Myocyte (in vitro differentiated cells): ENCODE data around the gene GFI1. TPM values are rescaled to one million over a fixed set of nuclear protein-coding genes. Genes with fewer than 3 reads are reported as not detected.
"Not testable (repeated sequence)": the region's sequence is repeated elsewhere in the genome, so short reads cannot be mapped to it uniquely, and the experiment has no call there.

Experiments used
- DNase-seq: peaks from one replicate; pipeline ENCODE4 v3.0.0-alpha.2; 2012; ENCODE audit warnings: low read depth
- polyA plus RNA-seq: library from polyadenylated mRNA; unstranded; fragments of >200 nt; gene quantifications from one replicate; pipeline ENCODE4 v1.2.1, GENCODE V29; 2012; ENCODE audit warnings: missing spikeins
- total RNA-seq: library from RNA; depleted of rRNA; stranded (reverse); fragments of >200 nt; gene quantifications from 2 replicates; pipeline ENCODE4 v1.2.3, GENCODE V29; 2014

The GFI1 gene
- total RNA-seq: 0.10 and 0.29 TPM in 2 replicates
- polyA plus RNA-seq: 0.06 TPM

GRCh38 chr1:92486251-92487077 lies at the start of gene GFI1:
TSS of gene GFI1 (minus strand) at chr1:92486925. CDS start at chr1:92483487, 3,438 bp downstream.
- peak; percentile 14 for DNase-seq

- DNase-seq: not testable (repeated sequence)
Observed at GRCh38 chr1:92532371-92532770, 45.6 kb upstream of the GFI1 start.

GRCh38 chr1:92531939-92532338 lies 45.2 kb upstream of the GFI1 start:
- not testable (repeated sequence) for DNase-seq

GRCh38 chr1:92527670-92528069 lies 40.9 kb upstream of the GFI1 start:
- no peak for DNase-seq

GRCh38 chr1:92524944-92525590 lies 38.3 kb upstream of the GFI1 start:
- DNase-seq: not testable (repeated sequence)

- no peak for DNase-seq
Observed at GRCh38 chr1:92519043-92519442, 32.3 kb upstream of the GFI1 start.

GRCh38 chr1:92516574-92516973 lies 29.8 kb upstream of the GFI1 start:
- no peak for DNase-seq

- DNase-seq: no peak
Observed at GRCh38 chr1:92515796-92516201, 29.1 kb upstream of the GFI1 start.

GRCh38 chr1:92511541-92511940 lies 24.8 kb upstream of the GFI1 start:
- DNase-seq: no peak

- no peak for DNase-seq
Observed at GRCh38 chr1:92509619-92510018, 22.9 kb upstream of the GFI1 start.

GRCh38 chr1:92505015-92505692 lies 18.4 kb upstream of the GFI1 start:
- DNase-seq: no peak

GRCh38 chr1:92504291-92505014 lies 17.7 kb upstream of the GFI1 start:
- DNase-seq: no peak

- DNase-seq: no peak
Observed at GRCh38 chr1:92503926-92504285, 17.2 kb upstream of the GFI1 start.

GRCh38 chr1:92503043-92503925 lies 16.6 kb upstream of the GFI1 start:
- no peak for DNase-seq

GRCh38 chr1:92502247-92502646 lies 15.5 kb upstream of the GFI1 start:
- peak; percentile 31 for DNase-seq

- DNase-seq: no peak
Observed at GRCh38 chr1:92500552-92500951, 13.8 kb upstream of the GFI1 start.

- no peak for DNase-seq
Observed at GRCh38 chr1:92495392-92496063, 8.8 kb upstream of the GFI1 start.

- no peak for DNase-seq
Observed at GRCh38 chr1:92494485-92495141, 7.9 kb upstream of the GFI1 start.

- DNase-seq: no peak
Observed at GRCh38 chr1:92493139-92493538, 6.4 kb upstream of the GFI1 start.
